HCT116 (cell line): Measurements from ENCODE around the gene TYW1B. TPM values are rescaled to one million over a fixed set of nuclear protein-coding genes. Genes with fewer than 3 reads are reported as not detected.
"Not testable (repeated sequence)": the region's sequence is repeated elsewhere in the genome, so short reads cannot be mapped to it uniquely, and the experiment has no call there.

ENCODE experiments used
- ATAC-seq: fragments of 200-7000 bp; cut with Tn5 transposase; 2 replicates; pipeline ENCODE4 v1.9.1; 2020; ENCODE audit warnings: mild to moderate bottlenecking, moderate library complexity
- BruUV-seq: library from RNA; stranded (reverse); fragments of 400-500 nt; replicated peaks from 2 replicates; lab custom pipeline; 2021; lab: Mats Ljungman, UMichigan
- CTCF ChIA-PET: fragments of 300-600 bp; sonication (Branson Sonifier 250); formaldehyde crosslinking; loops from one replicate; lab custom pipeline; 2021; ENCODE audit warnings: antibody characterized with exemption; lab: Charles Lee
- POLR2A ChIA-PET: fragments of 300-600, 350-600 bp; sonication (Branson Sonifier 250); formaldehyde crosslinking; loops from one replicate; lab custom pipeline; 2021; ENCODE audit warnings: antibody characterized with exemption; lab: Charles Lee
- RAD21 ChIA-PET, 2 experiments: fragments of 300-600 bp; sonication (Branson Sonifier 250); formaldehyde crosslinking; loops; one replicate each; lab custom pipeline; 2023; ENCODE audit warnings: low total read pairs in 2 of 2; ENCODE audit not compliant: uncharacterized antibody in 2 of 2, unreplicated experiment in 2 of 2, low non-redundant PET in 1 of 2; lab: Charles Lee
- DNase-seq: peaks from one replicate; pipeline ENCODE4 v3.0.0-alpha.2; 2010; ENCODE audit warnings: low read depth, low spot score
- H2AFZ ChIP-seq: fragments of 200-600 bp; shearing (Covaris generic), sonication (generic); 2 replicates; pipeline ENCODE4 v1.6.1; 2017; ENCODE audit warnings: low read depth, mixed run types, mixed read lengths, antibody characterized with exemption, low read length; ENCODE audit not compliant: poor library complexity, severe bottlenecking
- H3K27ac ChIP-seq: 2 replicates; pipeline ENCODE4 v1.5.1; 2012; ENCODE audit warnings: low read depth, low read length
- H3K27me3 ChIP-seq: fragments of 200-600 bp; sonication (generic); 2 replicates; pipeline ENCODE4 v1.6.1; 2016; ENCODE audit warnings: mixed run types, low read length, mixed read lengths; ENCODE audit not compliant: insufficient read depth
- H3K36me3 ChIP-seq, 2 experiments: fragments of 200-500 bp in 1 of 2; fragments of 200-600 bp in 1 of 2; sonication (Bioruptor generic) in 1 of 2; sonication (generic) in 1 of 2; 2 replicates each; pipeline versions ENCODE4 v1.5.1 to v1.6.1; 2014 to 2016; ENCODE audit warnings: low read length in 2 of 2, inconsistent platforms in 1 of 2, mixed read lengths in 1 of 2, mixed run types in 1 of 2; ENCODE audit not compliant: insufficient read depth in 2 of 2, control insufficient read depth in 1 of 2
- H3K4me1 ChIP-seq, 2 experiments: fragments of 200-600 bp in 1 of 2; sonication (generic) in 1 of 2; 2 replicates each; pipeline versions ENCODE4 v1.5.1 to v1.6.1; 2012 to 2017; ENCODE audit warnings: low read length in 2 of 2, inconsistent platforms in 1 of 2, mild to moderate bottlenecking in 1 of 2, mixed read lengths in 1 of 2, mixed run types in 1 of 2, moderate library complexity in 1 of 2; ENCODE audit not compliant: insufficient read depth in 2 of 2, control insufficient read depth in 1 of 2
- H3K4me2 ChIP-seq: fragments of 200-600 bp; sonication (generic); 2 replicates; pipeline ENCODE4 v1.6.1; 2017; ENCODE audit warnings: mixed run types, low read length, mixed read lengths
- H3K4me3 ChIP-seq, 2 experiments: fragments of 200-600 bp in 1 of 2; sonication (generic) in 1 of 2; replicated peaks in 1 of 2; 2 replicates each; pipeline ENCODE4 v1.5.1; 2011 to 2016; ENCODE audit warnings: low read length in 2 of 2, control low read depth in 1 of 2, low read depth in 1 of 2, mild to moderate bottlenecking in 1 of 2, mixed read lengths in 1 of 2, mixed run types in 1 of 2
- H3K79me2 ChIP-seq: fragments of 200-600 bp; sonication (generic); 2 replicates; pipeline ENCODE4 v1.6.1; 2017; ENCODE audit warnings: mild to moderate bottlenecking, mixed run types, low read length, moderate library complexity, mixed read lengths; ENCODE audit not compliant: insufficient read depth
- H3K9ac ChIP-seq: fragments of 200-600 bp; sonication (generic); 2 replicates; pipeline ENCODE4 v1.6.1; 2016; ENCODE audit warnings: low read length, mixed read lengths
- H3K9me2 ChIP-seq: fragments of 200-600 bp; sonication (generic), shearing (Covaris generic); 2 replicates; pipeline ENCODE4 v1.6.1; 2017; ENCODE audit warnings: mixed run types, mild to moderate bottlenecking, moderate library complexity; ENCODE audit not compliant: insufficient read depth
- H3K9me3 ChIP-seq, 2 experiments: fragments of 200-500 bp in 1 of 2; fragments of 200-600 bp in 1 of 2; sonication (Bioruptor generic) in 1 of 2; sonication (generic) in 1 of 2; 2 replicates each; pipeline ENCODE4 v1.6.1; 2014 to 2017; ENCODE audit warnings: low read length in 2 of 2, mixed read lengths in 2 of 2, inconsistent platforms in 1 of 2, low read depth in 1 of 2, mild to moderate bottlenecking in 1 of 2, mixed run types in 1 of 2, moderate library complexity in 1 of 2; ENCODE audit not compliant: control insufficient read depth in 1 of 2, insufficient read depth in 1 of 2
- H4K20me1 ChIP-seq: fragments of 200-600 bp; sonication (generic), shearing (Covaris generic); 2 replicates; pipeline ENCODE4 v1.6.1; 2017; ENCODE audit warnings: mixed run types, mild to moderate bottlenecking, moderate library complexity; ENCODE audit not compliant: insufficient read depth
- CBX3 ChIP-seq: IDR thresholded peaks from 2 replicates; pipeline ENCODE4 v1.6.1; 2012; ENCODE audit warnings: low read depth
- CTCF ChIP-seq, 3 experiments: fragments of 200-600 bp in 1 of 3; sonication (generic) in 1 of 3; IDR thresholded peaks in 2 of 3; conservative IDR thresholded peaks in 1 of 3; 2 replicates each; pipeline ENCODE4 v1.5.1; 2012 to 2017; ENCODE audit warnings: low read depth in 2 of 3, low read length in 2 of 3, antibody characterized with exemption in 1 of 3, borderline replicate concordance in 1 of 3, control low read depth in 1 of 3, mild to moderate bottlenecking in 1 of 3, mixed read lengths in 1 of 3, mixed run types in 1 of 3, moderate library complexity in 1 of 3; ENCODE audit not compliant: insufficient read depth in 1 of 3
- intact Hi-C: fragments of 100-400 bp; cut with micrococcal nuclease; formaldehyde crosslinking; loops from 2 replicates; pipeline ENCODE4 v1.10.0; 2022
- total RNA-seq: library from RNA; stranded (reverse); gene quantifications from one replicate; pipeline ENCODE4 v1.2.1, GENCODE V29; 2021; ENCODE audit not compliant: unreplicated experiment

The TYW1B gene
- total RNA-seq, 1 experiment from 2014 or later = 2.4 TPM

DNA sequence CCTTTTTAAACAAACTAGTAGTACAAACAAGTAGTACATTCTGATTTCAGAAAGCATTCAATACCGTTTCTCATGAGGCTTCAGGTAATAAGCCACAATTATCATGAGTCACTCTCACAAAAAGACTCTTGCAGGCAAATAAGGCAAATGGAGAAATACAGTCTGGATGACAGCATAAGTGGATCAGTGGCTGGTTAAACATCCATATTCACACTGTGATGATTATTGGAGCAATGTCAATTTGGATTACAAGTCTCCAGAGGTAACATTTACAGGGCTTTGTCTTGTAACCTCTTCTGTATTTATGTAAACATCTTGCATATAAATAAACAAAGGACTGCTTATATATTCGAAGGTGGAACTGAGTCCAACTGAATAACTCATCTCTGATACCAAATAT lies 55.4 kb downstream of the TYW1B start:
- H3K9me3 ChIP-seq = not testable (repeated sequence)

DNA sequence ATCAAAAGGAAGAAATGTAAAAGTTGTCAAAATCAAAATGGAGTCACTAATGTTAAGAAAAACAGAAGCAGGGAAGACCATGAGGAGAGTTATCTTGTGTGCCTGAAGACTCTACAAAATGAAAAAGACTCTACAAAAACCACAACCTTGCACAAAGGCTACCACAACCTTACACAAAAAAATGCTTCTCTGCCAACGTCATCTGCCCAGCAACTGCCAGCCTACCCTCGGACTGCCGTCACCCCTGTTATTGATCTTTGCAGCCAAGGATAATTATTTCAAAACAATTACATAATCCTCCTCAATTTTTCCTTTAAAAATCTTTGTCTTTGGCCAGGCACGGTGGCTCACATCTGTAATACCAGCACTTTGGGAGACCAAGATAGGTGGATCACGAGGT lies 61.0 kb downstream of the TYW1B start:
- H4K20me1 ChIP-seq, H3K9me2 ChIP-seq, RAD21 ChIA-PET, H3K27ac ChIP-seq, H3K4me2 ChIP-seq, ATAC-seq, H3K9ac ChIP-seq, H3K79me2 ChIP-seq, BruUV-seq, H3K4me3 ChIP-seq, H2AFZ ChIP-seq, POLR2A ChIA-PET, H3K4me1 ChIP-seq, H3K27me3 ChIP-seq, CTCF ChIA-PET, DNase-seq, intact Hi-C loops, H3K9me3 ChIP-seq, H3K36me3 ChIP-seq: not testable (repeated sequence)

More for the DNA sequence above, 55.4 kb downstream of the TYW1B start:
- BruUV-seq, H3K9ac ChIP-seq, DNase-seq, H3K4me2 ChIP-seq, H3K4me1 ChIP-seq, H3K4me3 ChIP-seq, CTCF ChIA-PET, RAD21 ChIA-PET, H2AFZ ChIP-seq, H3K27me3 ChIP-seq, H3K36me3 ChIP-seq, H4K20me1 ChIP-seq, ATAC-seq, H3K9me2 ChIP-seq, H3K27ac ChIP-seq, POLR2A ChIA-PET, intact Hi-C loops, H3K79me2 ChIP-seq: not testable (repeated sequence)

GRCh38 chr7:72760602-72761001 lies 67.4 kb downstream of the TYW1B start:
- no peak overlapping the region for H3K4me3 ChIP-seq
- TF ChIP-seq CTCF (IDR thresholded peaks at IDR 0.05 in 2 of 3, conservative IDR thresholded peaks at IDR 0.05 in 1 of 3; ENCODE audit: borderline replicate concordance in 1 of 3, insufficient read depth in 1 of 3, low read depth in 2 of 3, low read length in 2 of 3) = no peak
- TF ChIP-seq CBX3 = peak; percentile 41; the same call in 1 of the 2 replicates
- no peak overlapping the region for H3K9ac ChIP-seq
- no peaks in the 10 kb centered on the region for H3K79me2 ChIP-seq
- ATAC-seq = no peak
- H2AFZ ChIP-seq = no peak overlapping the region
- 0 out of 4 replicates have a peak, but pooled peaks cover 0 to 16% of the 10 kb centered on the region in 2 experiments for H3K9me3 ChIP-seq
- H4K20me1 ChIP-seq = no peaks in the 10 kb centered on the region
- H3K4me1 ChIP-seq = no peaks in the 10 kb centered on the region
- no peaks in the 10 kb centered on the region for H3K27me3 ChIP-seq
- ChIA-PET CTCF (no interaction called here), POLR2A (no interaction called here), RAD21 (no interaction called here)
- no peaks in the 10 kb centered on the region for H3K36me3 ChIP-seq
- intact Hi-C loops = no loop called here
- no TSS peak for BruUV-seq
- no peaks in the 10 kb centered on the region for H3K9me2 ChIP-seq
- H3K27ac ChIP-seq = no peak overlapping the region
- no peak for DNase-seq
- no peak overlapping the region for H3K4me2 ChIP-seq
